Stimulated activated naive CD4-positive, alpha-beta T cell (primary cell): ENCODE results near the gene ULBP1.
"Not testable (repeated sequence)": the region's sequence is repeated elsewhere in the genome, so short reads cannot be mapped to it uniquely, and the experiment has no call there.

Source experiments
- DNase-seq, 6 experiments: peaks; one replicate each; lab custom pipeline; 2025; lab: John Stamatoyannopoulos, UW

Gene ULBP1

DNA sequence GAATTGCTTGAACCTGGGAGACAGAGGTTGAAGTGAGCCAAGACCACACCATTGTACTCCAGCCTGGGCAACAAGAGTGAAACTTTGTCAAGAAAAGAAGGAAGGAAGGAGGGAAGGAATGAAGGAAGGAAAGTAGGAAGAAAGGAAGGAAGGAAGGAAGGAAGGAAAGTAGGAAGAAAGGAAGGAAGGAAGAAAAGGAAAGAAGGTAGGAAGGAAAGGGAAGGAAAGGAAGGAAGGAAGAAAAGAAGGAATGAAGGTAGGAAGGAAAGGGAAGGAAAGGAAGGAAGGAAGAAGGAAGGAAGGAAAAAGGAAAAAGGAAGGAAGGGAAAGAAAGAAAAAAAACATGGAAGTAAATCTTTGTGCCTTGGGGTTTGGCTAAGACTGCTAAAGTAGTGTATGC, 11.7 kb downstream of the ULBP1 start:
- no peak for DNase-seq

DNA sequence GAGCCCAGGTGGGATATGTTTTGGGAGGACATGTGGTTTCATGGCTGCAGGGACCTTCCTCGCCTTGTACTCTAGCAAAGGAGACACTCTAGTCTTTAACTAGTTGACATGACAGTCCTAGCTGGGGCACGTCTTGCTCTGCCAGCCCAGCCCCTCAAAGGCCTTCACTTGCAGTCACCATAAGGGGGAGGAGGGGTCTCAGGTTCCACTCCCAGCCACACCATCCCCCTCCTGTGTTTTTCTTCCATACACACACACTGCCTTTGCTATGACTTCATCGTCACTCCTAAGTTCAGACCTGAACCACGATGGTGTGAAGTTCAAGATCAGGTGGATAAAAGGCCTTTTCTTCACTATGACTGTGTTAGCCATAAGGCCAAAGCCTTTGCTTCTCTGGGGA, 13.5 kb downstream of the ULBP1 start:
- no peak for DNase-seq

DNA sequence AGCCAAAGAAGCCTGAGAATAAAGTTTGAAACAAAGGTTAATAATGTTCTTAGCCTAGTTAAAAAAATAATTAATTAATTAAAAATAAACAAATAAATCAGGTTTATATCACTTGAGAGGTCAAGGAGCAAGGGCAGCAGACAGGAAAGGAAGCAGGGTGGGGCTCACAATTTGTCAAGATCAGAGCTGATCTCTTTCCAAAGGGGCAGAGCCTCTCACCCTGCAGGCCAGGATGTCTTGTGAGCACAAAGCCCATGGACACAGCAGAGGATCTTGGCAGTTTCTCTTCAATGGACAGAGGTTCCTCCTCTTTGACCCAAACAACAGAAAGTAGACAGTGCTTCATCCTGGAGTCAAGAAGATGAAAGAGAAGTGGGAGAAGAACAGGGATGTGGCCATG, 14.9 kb downstream of the ULBP1 start:
- DNase-seq = no peak

- DNase-seq = no peak
Observed at GRCh38 chr6:149979293-149979692, 15.6 kb downstream of the ULBP1 start.

DNA sequence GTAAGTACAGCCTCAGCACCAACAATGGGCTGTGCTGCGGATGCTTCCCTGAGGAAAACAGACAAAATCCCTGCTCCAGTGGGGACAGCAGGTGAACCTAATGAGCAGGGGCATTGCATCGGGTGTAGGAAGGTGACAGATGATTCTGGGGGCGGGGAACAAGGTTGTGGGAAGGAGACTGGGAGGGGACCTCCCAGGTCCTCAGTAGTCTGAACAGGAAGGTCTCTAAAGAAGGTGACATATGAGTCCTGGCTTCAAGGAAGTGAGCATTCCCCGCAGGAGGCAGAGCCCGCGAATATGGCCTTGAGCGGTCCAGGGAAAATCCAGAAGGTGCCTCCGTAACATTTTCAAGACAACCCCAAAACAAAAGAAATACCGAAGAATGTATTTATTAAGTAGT, 19.4 kb downstream of the ULBP1 start:
- no peak for DNase-seq

GRCh38 chr6:149984773-149985172, 21.0 kb downstream of the ULBP1 start:
- no peak for DNase-seq

DNA sequence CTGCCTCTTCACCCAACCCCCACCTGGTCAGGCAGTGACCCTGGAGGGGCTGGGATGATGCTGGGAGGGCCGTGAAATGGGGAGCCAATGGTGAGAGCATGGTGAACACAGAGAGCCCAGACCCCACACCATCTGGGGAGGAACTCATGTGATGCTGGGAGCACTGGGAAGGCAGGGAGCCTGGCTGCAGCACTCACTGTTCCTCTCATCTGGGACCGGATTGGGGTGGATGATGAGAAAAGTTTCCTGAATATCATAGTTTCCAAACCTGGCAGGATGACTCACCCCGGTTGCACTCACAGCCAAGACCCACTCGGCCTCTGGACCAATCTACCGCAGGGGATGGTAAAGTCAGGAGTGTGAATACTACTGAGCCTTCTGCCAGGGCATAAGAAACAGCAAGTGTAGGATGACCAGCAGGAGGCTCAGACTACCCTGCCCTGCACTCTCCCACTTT, 21.8 kb downstream of the ULBP1 start:
- no peak for DNase-seq

- DNase-seq = no peak
Observed at GRCh38 chr6:149987602-149988107, 23.9 kb downstream of the ULBP1 start.

- no peak for DNase-seq
Observed at GRCh38 chr6:149988550-149989346, 25.0 kb downstream of the ULBP1 start.

DNA sequence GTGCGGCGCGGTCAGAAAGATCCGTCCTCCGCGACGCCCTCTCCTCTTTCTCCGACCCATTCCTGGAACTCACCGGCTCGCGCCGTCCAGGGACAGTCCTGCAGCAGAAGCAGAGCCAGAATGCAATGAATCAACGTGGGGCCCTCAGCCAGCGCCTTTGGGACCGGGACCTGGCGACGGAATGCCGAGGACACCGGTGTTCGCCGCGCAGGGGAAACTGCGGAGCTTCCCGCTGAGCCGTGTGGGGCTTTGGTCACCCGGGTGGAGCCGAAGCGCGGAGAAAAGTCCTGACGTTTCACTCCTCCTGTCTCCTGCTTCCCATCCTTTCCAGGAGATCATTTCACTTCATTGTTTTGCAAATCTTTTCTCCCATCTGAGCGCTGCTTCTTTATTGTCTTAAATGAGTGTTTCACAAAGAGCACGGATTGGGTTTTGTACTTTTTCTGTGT, 26.5 kb downstream of the ULBP1 start:
- no peak for DNase-seq

- DNase-seq = peak in 3 of 6 experiments; percentile 2 to 48 (median 30)
Observed at GRCh38 chr6:149990661-149991471, 27.1 kb downstream of the ULBP1 start.

DNA sequence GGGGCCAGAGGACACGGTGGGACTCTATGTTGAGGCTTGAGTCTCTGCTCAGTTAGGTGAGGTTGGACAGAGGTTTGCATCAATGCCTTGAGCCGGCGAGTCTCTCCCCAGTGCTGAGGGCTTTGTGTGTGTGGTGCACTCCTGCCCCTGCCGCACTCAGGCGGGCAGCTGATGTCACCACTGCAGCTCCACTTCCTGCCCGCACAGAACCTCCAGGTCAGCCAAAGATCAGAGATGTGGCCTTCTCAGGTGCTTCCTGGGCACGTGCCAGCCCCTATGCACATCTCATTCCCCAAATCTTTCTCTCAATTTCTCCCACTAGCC, 27.7 kb downstream of the ULBP1 start:
- not testable (repeated sequence) for DNase-seq

- no peak for DNase-seq
Observed at GRCh38 chr6:149991838-149992237, 28.1 kb downstream of the ULBP1 start.

GRCh38 chr6:149995235-149995750, 31.6 kb downstream of the ULBP1 start:
- no peak for DNase-seq

GRCh38 chr6:149995971-149996370, 32.2 kb downstream of the ULBP1 start:
- no peak for DNase-seq

DNA sequence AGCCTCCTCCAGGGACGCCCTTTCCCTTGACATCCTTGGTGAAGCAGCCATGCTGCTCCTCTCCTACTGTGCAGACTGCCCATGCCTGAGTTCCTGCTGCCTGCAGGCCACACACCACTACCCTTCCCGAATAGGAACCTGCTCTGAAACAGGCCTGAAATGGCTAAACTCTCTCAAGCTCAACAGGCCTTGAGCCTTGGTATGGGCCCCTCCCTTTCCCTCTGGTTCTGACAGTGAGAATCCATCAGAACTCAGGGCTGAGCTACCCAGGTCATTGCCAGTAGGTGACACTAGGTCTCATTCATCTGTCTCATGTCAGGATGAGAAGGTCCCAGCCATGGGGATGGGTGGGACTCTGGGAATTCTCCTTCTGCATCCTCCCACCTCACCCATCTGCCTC, 35.9 kb downstream of the ULBP1 start:
- no peak for DNase-seq

- DNase-seq = no peak
Observed at GRCh38 chr6:150001295-150002008, 37.7 kb downstream of the ULBP1 start.

GRCh38 chr6:150002710-150003109, 39.0 kb downstream of the ULBP1 start:
- no peak for DNase-seq

- DNase-seq = not testable (repeated sequence)
Observed at GRCh38 chr6:150003599-150003998, 39.9 kb downstream of the ULBP1 start.

DNA sequence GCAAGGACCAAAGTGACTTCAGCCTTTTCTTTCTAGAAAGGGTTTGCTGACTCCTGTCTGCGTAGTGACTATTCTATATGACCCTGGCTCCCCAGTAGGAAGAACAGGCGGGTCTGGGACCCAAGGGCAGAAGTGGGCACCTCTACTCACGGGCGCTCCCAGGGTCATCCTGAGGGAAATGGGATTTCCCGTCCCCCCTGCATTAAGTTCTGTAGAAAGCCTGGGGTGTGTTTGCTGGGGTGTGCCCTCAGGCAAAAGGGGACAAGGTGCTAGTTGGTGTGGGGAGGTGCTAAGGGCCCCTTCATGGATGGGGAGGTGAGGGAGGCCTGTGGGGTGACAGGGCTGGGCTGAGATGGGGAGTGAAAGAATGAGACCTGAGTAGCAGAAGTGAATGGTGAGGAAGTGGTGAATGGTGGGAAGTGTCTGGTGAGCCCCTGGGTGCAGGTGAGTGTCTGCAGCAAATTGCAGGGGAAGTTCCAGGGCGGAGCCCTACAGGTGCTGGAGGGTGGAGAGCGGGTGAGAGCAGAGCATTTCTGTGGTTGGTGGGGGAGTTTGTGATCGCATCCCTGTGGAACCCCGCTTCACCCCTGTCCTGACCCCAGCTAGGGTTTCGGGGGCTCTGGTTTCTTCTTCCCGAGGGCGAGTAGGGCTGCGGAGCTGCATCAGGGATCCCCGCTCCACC, 40.5 kb downstream of the ULBP1 start:
- peak; percentile 41 to 67 (median 42) for DNase-seq
